GM12872 (cell line): ENCODE data around the gene TCEAL3.

Source experiments
- TF ChIP-seq, protein P1 (sequence below): IDR thresholded peaks from 3 replicates; pipeline ENCODE4 v1.5.1; 2011; ENCODE audit warnings: low read depth, mild to moderate bottlenecking, low read length, moderate library complexity; ENCODE audit not compliant: insufficient read depth

TCEAL3 gene, protein sequence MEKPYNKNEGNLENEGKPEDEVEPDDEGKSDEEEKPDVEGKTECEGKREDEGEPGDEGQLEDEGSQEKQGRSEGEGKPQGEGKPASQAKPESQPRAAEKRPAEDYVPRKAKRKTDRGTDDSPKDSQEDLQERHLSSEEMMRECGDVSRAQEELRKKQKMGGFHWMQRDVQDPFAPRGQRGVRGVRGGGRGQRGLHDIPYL

GRCh38 chrX:103607364-103608305 is at the start of gene TCEAL3:
Gene TCEAL3 (plus strand): TSS chrX:103607963. CDS start chrX:103609065, 1,102 bp downstream.
- TF ChIP-seq, protein P1, sequence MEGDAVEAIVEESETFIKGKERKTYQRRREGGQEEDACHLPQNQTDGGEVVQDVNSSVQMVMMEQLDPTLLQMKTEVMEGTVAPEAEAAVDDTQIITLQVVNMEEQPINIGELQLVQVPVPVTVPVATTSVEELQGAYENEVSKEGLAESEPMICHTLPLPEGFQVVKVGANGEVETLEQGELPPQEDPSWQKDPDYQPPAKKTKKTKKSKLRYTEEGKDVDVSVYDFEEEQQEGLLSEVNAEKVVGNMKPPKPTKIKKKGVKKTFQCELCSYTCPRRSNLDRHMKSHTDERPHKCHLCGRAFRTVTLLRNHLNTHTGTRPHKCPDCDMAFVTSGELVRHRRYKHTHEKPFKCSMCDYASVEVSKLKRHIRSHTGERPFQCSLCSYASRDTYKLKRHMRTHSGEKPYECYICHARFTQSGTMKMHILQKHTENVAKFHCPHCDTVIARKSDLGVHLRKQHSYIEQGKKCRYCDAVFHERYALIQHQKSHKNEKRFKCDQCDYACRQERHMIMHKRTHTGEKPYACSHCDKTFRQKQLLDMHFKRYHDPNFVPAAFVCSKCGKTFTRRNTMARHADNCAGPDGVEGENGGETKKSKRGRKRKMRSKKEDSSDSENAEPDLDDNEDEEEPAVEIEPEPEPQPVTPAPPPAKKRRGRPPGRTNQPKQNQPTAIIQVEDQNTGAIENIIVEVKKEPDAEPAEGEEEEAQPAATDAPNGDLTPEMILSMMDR: no peak

GRCh38 chrX:103560256-103560655 is 47.5 kb upstream of the TCEAL3 start:
- TF ChIP-seq, protein P1: no peak

- TF ChIP-seq, protein P1: no peak
Observed at GRCh38 chrX:103562801-103563200, 45.0 kb upstream of the TCEAL3 start.

DNA sequence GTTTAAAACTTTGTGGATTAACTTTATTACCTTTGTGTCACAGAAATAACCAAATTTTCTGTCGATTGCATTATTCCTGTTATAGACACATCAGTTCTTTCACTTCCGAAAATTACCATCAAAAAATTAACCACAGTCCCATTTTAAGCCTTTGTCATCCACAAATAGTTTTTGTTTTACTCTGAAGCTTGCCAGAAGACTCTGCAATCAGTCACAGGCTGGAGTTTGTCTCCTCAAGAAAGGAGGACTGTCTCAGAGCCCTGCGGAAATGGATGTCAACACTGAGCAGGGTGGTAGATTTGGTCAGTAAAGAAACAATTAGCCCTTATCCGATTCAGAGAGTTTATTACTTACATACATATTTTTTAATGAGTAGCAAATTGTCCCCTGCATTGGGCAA is 42.6 kb upstream of the TCEAL3 start:
- TF ChIP-seq, protein P1: no peak

GRCh38 chrX:103565752-103566151 is 42.0 kb upstream of the TCEAL3 start:
- TF ChIP-seq, protein P1: no peak

GRCh38 chrX:103571121-103571520 is 36.6 kb upstream of the TCEAL3 start:
- TF ChIP-seq, protein P1: no peak

GRCh38 chrX:103571726-103572125 is 36.0 kb upstream of the TCEAL3 start:
- TF ChIP-seq, protein P1: no peak
